Muscle of leg (tissue), 11 donors: ENCODE data around the gene SFPQ. TPM values are rescaled to one million over a fixed set of nuclear protein-coding genes. Genes with fewer than 3 reads are reported as not detected.

Experiments used
- DNase-seq: peaks from one replicate; pipeline ENCODE4 v3.0.0; 2013
- H3K27ac ChIP-seq: one replicate; pipeline ENCODE4 v1.5.1; 2013; ENCODE audit warnings: mild to moderate bottlenecking, low read length, control low read depth
- H3K27me3 ChIP-seq: one replicate; pipeline ENCODE4 v1.6.1; 2013; ENCODE audit warnings: low read length; ENCODE audit not compliant: control insufficient read depth, insufficient read depth
- H3K36me3 ChIP-seq: one replicate; pipeline ENCODE4 v1.6.1; 2013; ENCODE audit warnings: low read length; ENCODE audit not compliant: control insufficient read depth, insufficient read depth
- H3K4me1 ChIP-seq: one replicate; pipeline ENCODE4 v1.6.1; 2013; ENCODE audit warnings: low read length; ENCODE audit not compliant: control insufficient read depth, insufficient read depth
- H3K4me3 ChIP-seq: one replicate; pipeline ENCODE4 v1.5.1; 2013; ENCODE audit warnings: low read length, control low read depth
- H3K9me3 ChIP-seq: replicated peaks from 2 replicates; pipeline ENCODE4 v1.6.1; 2013; ENCODE audit warnings: low read depth, low read length; ENCODE audit not compliant: control insufficient read depth
- WGBS: methylation state at CpG from one replicate; pipeline ENCODE4 v1.1.5; 2013; ENCODE audit warnings: missing lambda C conversion rate; ENCODE audit not compliant: insufficient coverage; 5-methylcytosine and 5-hydroxymethylcytosine counted together
- polyA plus RNA-seq, 8 donors: library from polyadenylated mRNA; unstranded; fragments of 120-200 nt; gene quantifications; one replicate each; pipeline versions ENCODE4 v1.2.1 to v1.2.3, GENCODE V29; 2013; ENCODE audit warnings: inconsistent platforms in 1 of 8, low replicate concordance in 1 of 8; ENCODE audit not compliant: insufficient read length in 8 of 8, insufficient read depth in 1 of 8
- total RNA-seq: library from RNA; stranded (reverse); fragments of 120-200 nt; gene quantifications from one replicate; pipeline ENCODE4 v1.2.4, GENCODE V29; 2013

The SFPQ gene
- total and polyA plus RNA-seq, 9 donors: 201 to 424 (median 301) TPM

DNA sequence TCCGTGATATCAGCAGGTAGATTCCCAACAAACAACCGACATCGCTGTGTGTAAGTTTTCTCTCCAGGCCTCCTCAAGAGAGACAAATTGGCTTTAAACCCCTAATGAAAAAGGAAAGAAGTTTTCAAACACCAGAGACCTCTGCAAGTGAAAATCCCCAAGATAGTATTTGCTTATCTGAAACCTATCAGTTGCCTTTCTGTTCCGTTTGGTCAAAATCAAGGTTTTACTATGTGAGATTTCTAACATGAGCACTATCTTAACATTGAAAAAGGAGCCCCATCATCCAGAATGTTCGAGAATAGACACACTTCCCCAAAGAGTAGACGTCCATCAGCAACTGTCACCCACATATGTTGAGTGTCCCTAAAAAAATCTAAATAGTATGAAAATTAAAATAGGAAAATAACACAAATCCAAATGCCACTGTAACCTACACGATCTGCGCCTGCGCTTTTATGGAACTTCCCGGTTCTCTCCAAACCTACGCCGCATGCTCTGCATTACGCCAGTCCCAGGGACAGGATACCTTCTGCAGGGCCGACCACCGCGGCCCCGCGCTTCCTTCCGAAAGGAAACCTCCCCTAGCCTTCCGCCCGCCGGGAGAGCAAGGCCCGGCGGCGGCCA, 1.4 kb downstream of the SFPQ start:
- Histone ChIP-seq H3K36me3 (peaks cover 48% of the 10 kb centered on the region), H3K4me1 (peaks cover 14% of the 10 kb centered on the region), H3K27ac (peak overlapping the region; percentile 45), H3K4me3 (peak overlapping the region; percentile 97), H3K9me3 (no peaks in the 10 kb centered on the region), H3K27me3 (no peaks in the 10 kb centered on the region)
- DNase-seq: no peak
- 0% methylated on average over 19 of the region's 25 CpGs for WGBS

DNA sequence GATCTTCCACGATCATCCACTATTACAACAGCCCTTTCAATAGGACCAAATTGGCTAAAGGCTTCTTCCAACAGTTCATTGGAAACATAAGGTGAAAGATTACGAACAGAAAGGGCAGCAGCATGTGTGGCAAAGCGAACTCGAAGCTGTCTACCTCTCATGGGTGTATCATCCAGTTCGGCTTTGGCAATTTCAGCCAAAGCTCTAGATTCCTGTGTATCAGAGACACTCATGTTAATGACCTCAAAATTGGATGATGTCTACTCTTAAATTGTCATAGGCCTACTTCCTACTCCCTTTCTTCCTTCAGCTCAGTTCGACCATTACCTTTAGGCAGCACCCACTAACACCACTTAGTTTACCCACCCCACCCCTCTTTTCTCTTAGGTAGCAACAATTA, 2.2 kb downstream of the SFPQ start:
- DNase-seq: no peak
- H3K27me3 ChIP-seq: no peaks in the 10 kb centered on the region
- H3K36me3 ChIP-seq: peaks cover 54% of the 10 kb centered on the region
- no peaks in the 10 kb centered on the region for H3K9me3 ChIP-seq
- peak overlapping the region; percentile 97 for H3K4me3 ChIP-seq
- 12% methylated on average over 5 of the region's 6 CpGs for WGBS
- H3K4me1 ChIP-seq: peaks cover 14% of the 10 kb centered on the region
- H3K27ac ChIP-seq: peak overlapping the region; percentile 20

DNA sequence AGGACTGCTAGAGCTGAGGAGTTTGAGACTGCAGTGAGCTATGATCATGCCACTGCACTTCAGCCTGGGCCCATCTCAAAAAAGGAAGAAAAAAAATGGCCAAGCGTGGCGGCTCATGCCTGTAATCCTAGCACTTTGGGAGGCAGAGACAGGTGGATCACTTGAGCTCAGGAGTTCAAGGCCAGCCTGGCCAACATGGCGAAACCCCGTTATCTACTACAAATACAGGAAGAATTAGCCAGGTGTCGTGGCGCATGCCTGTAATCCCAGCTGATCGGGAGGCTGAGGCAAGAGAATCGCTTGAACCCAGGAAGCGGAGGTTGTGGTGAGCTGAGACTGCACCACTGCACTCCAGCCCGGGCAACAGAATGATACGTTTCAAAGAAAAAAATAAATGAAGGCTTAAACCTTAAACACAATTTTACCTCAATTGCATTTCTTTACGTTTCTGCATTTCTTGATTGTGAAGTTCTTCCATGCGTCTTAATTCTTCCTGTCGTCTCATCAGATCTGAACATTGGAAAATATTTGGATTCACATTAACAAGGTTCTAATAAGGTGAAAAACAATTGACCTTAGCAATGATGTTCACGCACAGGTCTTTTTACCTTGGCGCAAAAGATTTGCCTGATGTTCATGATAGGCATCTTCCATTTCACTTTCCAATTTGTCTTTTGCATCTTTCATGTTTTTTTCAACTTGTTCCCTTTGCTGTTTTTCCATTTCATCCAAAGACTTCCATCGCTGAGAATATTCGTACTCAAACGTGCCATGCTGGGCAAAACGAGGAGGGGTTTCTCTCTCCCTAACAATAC, 4.2 kb downstream of the SFPQ start:
- DNase-seq: no peak
- H3K36me3 ChIP-seq: peaks cover 67% of the 10 kb centered on the region
- peaks cover 13% of the 10 kb centered on the region for H3K4me1 ChIP-seq
- H3K27me3 ChIP-seq: no peaks in the 10 kb centered on the region
- no peak overlapping the region for H3K27ac ChIP-seq
- 85% methylated on average over 13 of the region's 20 CpGs for WGBS
- H3K9me3 ChIP-seq: no peaks in the 10 kb centered on the region
- H3K4me3 ChIP-seq: no peak overlapping the region

DNA sequence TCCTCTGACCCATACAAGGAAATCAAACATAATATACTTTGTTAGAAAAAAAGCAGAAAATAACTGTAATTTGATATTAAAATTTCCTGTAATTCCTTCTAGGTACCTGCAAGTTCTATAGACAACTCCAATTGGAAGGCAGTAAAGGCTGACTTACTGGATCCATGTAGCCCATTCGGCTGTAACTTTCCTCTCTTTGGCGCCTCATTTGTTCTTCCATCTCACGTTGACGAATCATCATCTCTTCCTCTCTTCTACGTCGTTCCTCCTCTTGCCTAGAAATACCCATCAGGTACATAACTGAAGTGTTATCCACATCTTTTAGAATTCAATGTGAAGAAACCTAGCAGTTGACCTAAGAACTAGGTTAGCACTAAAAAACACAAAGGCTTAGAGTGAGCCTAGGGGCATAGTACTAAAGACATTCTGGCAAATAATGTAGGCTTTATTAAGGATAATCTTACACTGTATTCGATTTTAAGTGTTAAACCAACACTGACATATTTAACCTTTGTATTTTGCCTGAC, 5.1 kb downstream of the SFPQ start:
- no peaks in the 10 kb centered on the region for H3K27me3 ChIP-seq
- peaks cover 69% of the 10 kb centered on the region for H3K36me3 ChIP-seq
- no peaks in the 10 kb centered on the region for H3K9me3 ChIP-seq
- H3K27ac ChIP-seq: no peak overlapping the region
- no peak for DNase-seq
- no peak overlapping the region for H3K4me3 ChIP-seq
- WGBS: 40% methylated on average over 4 of the region's 7 CpGs
- H3K4me1 ChIP-seq: peaks cover 10% of the 10 kb centered on the region

DNA sequence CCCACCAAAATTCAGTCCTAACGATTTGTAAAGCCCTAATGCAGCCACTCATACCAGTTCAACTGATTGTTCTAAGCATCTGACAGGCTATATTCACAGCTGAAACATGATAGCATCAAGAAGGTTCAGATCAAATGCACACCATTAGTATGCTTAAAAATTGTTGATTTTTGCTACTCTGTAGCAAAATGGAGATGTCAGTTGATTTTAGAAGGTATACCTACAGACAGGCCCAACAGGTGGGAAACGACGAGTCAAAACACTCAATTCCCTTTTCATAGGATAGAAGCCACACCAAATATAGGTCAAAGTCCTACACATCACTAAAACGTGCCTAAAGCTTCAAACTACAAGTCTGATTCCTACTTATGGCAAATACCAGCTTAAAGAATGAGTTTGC, 6.7 kb downstream of the SFPQ start:
- no peaks in the 10 kb centered on the region for H3K9me3 ChIP-seq
- no peaks in the 10 kb centered on the region for H3K27me3 ChIP-seq
- DNase-seq: no peak
- H3K27ac ChIP-seq: no peak overlapping the region
- H3K4me1 ChIP-seq: peaks cover 10% of the 10 kb centered on the region
- peaks cover 72% of the 10 kb centered on the region for H3K36me3 ChIP-seq
- no peak overlapping the region for H3K4me3 ChIP-seq
- WGBS: no CpG with 5 or more reads among the region's 4 CpGs

DNA sequence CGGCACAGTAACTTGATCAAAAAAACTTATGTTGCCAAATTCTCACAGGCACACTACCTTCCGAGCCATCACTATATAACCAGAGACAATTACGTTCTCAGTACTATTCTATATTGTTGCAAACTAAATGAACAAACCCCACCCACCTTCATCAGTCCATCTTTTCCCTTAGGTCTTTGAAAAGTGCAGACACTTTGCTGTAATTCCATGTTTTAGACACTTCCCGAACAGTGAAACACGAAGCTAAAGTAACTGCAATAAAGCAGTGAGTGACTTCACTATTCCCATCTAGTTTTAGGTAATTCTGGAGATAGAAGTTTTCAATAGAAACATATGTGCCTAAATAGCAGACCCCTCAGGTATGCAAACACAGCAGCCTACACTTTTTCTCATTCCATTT, 7.7 kb downstream of the SFPQ start:
- H3K4me3 ChIP-seq: no peak overlapping the region
- no peaks in the 10 kb centered on the region for H3K9me3 ChIP-seq
- WGBS: 74% methylated on average over 3 of the region's 5 CpGs
- H3K36me3 ChIP-seq: peaks cover 71% of the 10 kb centered on the region
- no peaks in the 10 kb centered on the region for H3K27me3 ChIP-seq
- peaks cover 10% of the 10 kb centered on the region for H3K4me1 ChIP-seq
- H3K27ac ChIP-seq: no peak overlapping the region
- no peak for DNase-seq

DNA sequence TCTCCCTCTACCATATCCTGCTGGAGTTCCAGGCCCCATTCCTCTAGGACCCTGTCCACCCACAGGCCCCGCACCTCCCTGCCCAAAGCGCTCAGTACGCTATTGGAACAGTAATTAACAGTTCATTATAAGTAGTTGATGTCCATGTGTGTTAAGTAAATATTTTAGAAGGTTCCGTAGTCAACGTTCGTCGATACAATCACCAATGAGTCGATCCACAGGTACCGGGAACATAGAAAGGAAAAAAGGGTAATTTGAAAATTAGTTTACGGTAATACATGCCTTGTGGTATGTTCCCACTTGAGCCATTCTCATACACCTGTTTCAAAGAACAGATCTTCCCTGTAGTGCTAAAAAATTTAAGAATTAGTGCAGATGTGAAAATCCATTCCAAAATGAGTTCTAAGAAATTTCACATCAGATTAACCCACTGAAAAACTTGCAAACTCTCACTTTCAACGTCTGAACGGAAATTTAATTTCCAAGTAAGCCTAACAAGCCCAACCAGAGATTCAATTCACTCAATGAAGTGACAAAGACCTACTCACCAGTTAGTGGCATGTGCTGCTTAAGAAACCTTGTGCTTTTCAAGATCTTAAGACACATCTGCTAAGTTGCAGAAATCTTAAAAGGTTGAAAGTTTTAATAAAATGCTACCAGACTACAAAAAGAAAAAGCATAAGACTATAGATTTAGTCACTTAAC, 8.3 kb downstream of the SFPQ start:
- Histone ChIP-seq H3K27ac (no peak overlapping the region), H3K4me1 (peaks cover 5% of the 10 kb centered on the region), H3K4me3 (no peak overlapping the region), H3K9me3 (no peaks in the 10 kb centered on the region), H3K27me3 (no peaks in the 10 kb centered on the region), H3K36me3 (peaks cover 70% of the 10 kb centered on the region)
- WGBS: 53% methylated on average over 2 of the region's 12 CpGs
- DNase-seq: no peak

DNA sequence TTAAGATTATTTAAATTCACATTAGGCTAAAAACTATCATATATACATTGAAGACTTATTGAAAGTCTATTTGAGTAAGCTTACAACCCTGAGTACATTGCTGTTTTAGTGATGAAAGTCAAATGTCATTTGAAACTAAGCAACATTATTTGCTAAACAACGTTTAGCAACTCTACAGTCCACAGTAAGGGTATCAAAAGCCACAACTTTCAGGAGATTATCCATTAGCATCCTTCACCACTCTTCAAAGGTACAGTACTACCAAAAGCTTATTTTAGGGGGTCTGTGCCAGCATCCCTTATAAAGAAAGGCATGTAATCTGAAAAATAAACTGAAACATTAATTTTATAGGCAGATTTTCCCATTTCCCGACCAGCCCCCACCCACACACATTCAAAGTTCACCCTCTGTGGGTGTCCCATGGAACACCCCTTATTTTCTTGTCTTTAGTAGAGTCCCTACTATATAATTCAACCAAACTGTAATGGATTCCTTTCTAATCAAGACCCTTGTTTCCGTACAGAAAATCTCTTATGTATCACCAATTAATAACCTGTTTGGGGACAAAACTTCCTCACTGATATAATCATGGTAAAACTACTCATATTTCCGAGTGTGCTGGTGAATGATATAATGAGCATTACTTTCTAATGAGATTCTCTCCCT, 11.0 kb downstream of the SFPQ start:
- WGBS: no CpG with 5 or more reads among the region's 4 CpGs
- Histone ChIP-seq H3K27ac (no peak overlapping the region), H3K4me3 (no peak overlapping the region), H3K9me3 (no peaks in the 10 kb centered on the region), H3K36me3 (peaks cover 62% of the 10 kb centered on the region), H3K27me3 (no peaks in the 10 kb centered on the region), H3K4me1 (peaks cover 2% of the 10 kb centered on the region)
- no peak for DNase-seq

DNA sequence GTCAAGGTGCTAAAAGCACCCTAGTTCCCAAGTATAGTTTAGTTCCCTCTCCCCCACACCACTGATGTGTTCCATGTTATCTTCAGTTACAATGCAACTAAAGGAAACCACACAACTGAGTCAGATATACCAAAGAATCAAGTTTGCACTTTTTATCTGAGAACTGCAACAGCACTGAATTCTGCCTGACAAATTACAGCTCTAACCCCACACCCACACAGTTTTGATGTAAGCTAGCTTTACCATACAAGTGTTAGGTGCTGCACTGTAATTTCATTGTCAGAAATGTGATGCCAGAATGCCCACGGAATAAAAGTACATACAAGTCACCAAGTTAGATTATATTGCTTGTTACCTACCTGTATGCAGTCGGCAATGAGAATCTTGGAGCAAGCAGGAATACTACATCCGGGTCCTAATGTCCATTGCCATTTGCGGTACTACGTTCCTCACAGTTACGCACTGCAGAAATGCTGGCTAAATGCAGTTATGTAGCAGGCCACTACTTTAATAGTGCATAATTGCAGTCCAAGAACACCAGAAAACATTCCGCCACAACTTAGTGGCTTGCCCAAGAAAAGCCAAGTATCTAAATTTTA, 12.1 kb downstream of the SFPQ start:
- Histone ChIP-seq H3K27ac (no peak overlapping the region), H3K36me3 (peaks cover 58% of the 10 kb centered on the region), H3K9me3 (no peaks in the 10 kb centered on the region), H3K4me1 (no peaks in the 10 kb centered on the region), H3K27me3 (no peaks in the 10 kb centered on the region), H3K4me3 (no peak overlapping the region)
- DNase-seq: no peak
- 96% methylated on average over 5 of the region's 7 CpGs for WGBS
